Peyer's patch (tissue), 4 donors: ENCODE measurements around the gene UTF1.

Source experiments
- POLR2A ChIP-seq, 2 donors: fragments of 450-650 bp; IDR thresholded peaks; one replicate each; pipeline ENCODE4 v1.5.1; 2017; ENCODE audit warnings: antibody characterized with exemption in 2 of 2, mild to moderate bottlenecking in 2 of 2, moderate library complexity in 2 of 2
- TF ChIP-seq, protein P1 (sequence below), 6 experiments: fragments of 450-650 bp in 4 of 6; fragments of 200-600 bp in 2 of 6; sonication (generic) in 1 of 6; IDR thresholded peaks; one replicate each; pipeline ENCODE4 v1.5.1; 2017 to 2019; ENCODE audit warnings: antibody characterized with exemption in 6 of 6, mild to moderate bottlenecking in 3 of 6, moderate library complexity in 1 of 6

- TF ChIP-seq POLR2A (IDR thresholded peaks at IDR 0.05), result no peak
- TF ChIP-seq, protein P1, sequence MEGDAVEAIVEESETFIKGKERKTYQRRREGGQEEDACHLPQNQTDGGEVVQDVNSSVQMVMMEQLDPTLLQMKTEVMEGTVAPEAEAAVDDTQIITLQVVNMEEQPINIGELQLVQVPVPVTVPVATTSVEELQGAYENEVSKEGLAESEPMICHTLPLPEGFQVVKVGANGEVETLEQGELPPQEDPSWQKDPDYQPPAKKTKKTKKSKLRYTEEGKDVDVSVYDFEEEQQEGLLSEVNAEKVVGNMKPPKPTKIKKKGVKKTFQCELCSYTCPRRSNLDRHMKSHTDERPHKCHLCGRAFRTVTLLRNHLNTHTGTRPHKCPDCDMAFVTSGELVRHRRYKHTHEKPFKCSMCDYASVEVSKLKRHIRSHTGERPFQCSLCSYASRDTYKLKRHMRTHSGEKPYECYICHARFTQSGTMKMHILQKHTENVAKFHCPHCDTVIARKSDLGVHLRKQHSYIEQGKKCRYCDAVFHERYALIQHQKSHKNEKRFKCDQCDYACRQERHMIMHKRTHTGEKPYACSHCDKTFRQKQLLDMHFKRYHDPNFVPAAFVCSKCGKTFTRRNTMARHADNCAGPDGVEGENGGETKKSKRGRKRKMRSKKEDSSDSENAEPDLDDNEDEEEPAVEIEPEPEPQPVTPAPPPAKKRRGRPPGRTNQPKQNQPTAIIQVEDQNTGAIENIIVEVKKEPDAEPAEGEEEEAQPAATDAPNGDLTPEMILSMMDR (IDR thresholded peaks at IDR 0.05), result no peak
Observed at GRCh38 chr10:133201948-133202725, 27.9 kb upstream of the UTF1 start.
